BJ (cell line): ENCODE results near the gene CCDC192. TPM values are rescaled to one million over a fixed set of nuclear protein-coding genes. Genes with fewer than 3 reads are reported as not detected.
A peak's percentile ranks its signal among the peaks of the same experiment; 100 is the strongest.

Experiments
- CTCF ChIA-PET: fragments of 350-600 bp; formaldehyde crosslinking; extraction: SDS; loops from one replicate; lab custom pipeline; 2021; ENCODE audit warnings: antibody characterized with exemption, inconsistent platforms; lab: Yijun Ruan, JAX
- POLR2A ChIA-PET: fragments of 300-600 bp; sonication (Branson Sonifier 250); formaldehyde crosslinking; extraction: SDS; loops from one replicate; lab custom pipeline; 2021; ENCODE audit warnings: antibody characterized with exemption; lab: Charles Lee
- DNase-seq: peaks from one replicate; pipeline ENCODE4 v3.0.0-alpha.2; 2011; ENCODE audit warnings: low read depth
- H3K27me3 ChIP-seq: 2 replicates; pipeline ENCODE4 v1.6.0; 2011; ENCODE audit warnings: low read length; ENCODE audit not compliant: control insufficient read depth, insufficient read depth
- H3K36me3 ChIP-seq: 2 replicates; pipeline ENCODE4 v1.5.1; 2011; ENCODE audit warnings: low read length; ENCODE audit not compliant: control insufficient read depth, insufficient read depth
- H3K4me3 ChIP-seq: 2 replicates; pipeline ENCODE4 v1.5.1; 2011; ENCODE audit warnings: low read depth, mild to moderate bottlenecking, control low read depth, low read length
- polyA plus RNA-seq: library from polyadenylated mRNA; depleted of rRNA; stranded (reverse); fragments of >200 nt; gene quantifications from 2 replicates; pipeline ENCODE4 v1.2.3, GENCODE V29; 2011
- TF ChIP-seq, protein P1 (sequence below): IDR thresholded peaks from 2 replicates; pipeline ENCODE4 v1.5.1; 2011; ENCODE audit warnings: low read depth, mild to moderate bottlenecking, control low read depth, inconsistent platforms, low read length, moderate library complexity; ENCODE audit not compliant: insufficient read depth

CCDC192 gene
- polyA plus RNA-seq, 1 experiment, result not detected

GRCh38 chr5:127947941-127948340 is 244.8 kb downstream of the CCDC192 start:
- TF ChIP-seq, protein P1, sequence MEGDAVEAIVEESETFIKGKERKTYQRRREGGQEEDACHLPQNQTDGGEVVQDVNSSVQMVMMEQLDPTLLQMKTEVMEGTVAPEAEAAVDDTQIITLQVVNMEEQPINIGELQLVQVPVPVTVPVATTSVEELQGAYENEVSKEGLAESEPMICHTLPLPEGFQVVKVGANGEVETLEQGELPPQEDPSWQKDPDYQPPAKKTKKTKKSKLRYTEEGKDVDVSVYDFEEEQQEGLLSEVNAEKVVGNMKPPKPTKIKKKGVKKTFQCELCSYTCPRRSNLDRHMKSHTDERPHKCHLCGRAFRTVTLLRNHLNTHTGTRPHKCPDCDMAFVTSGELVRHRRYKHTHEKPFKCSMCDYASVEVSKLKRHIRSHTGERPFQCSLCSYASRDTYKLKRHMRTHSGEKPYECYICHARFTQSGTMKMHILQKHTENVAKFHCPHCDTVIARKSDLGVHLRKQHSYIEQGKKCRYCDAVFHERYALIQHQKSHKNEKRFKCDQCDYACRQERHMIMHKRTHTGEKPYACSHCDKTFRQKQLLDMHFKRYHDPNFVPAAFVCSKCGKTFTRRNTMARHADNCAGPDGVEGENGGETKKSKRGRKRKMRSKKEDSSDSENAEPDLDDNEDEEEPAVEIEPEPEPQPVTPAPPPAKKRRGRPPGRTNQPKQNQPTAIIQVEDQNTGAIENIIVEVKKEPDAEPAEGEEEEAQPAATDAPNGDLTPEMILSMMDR, result no peak
- Histone ChIP-seq H3K27me3 (no peaks in the 10 kb centered on the region), H3K36me3 (no peaks in the 10 kb centered on the region), H3K4me3 (no peak overlapping the region)
- ChIA-PET POLR2A (no interaction called here), CTCF (no interaction called here)
- DNase-seq, result no peak

DNA sequence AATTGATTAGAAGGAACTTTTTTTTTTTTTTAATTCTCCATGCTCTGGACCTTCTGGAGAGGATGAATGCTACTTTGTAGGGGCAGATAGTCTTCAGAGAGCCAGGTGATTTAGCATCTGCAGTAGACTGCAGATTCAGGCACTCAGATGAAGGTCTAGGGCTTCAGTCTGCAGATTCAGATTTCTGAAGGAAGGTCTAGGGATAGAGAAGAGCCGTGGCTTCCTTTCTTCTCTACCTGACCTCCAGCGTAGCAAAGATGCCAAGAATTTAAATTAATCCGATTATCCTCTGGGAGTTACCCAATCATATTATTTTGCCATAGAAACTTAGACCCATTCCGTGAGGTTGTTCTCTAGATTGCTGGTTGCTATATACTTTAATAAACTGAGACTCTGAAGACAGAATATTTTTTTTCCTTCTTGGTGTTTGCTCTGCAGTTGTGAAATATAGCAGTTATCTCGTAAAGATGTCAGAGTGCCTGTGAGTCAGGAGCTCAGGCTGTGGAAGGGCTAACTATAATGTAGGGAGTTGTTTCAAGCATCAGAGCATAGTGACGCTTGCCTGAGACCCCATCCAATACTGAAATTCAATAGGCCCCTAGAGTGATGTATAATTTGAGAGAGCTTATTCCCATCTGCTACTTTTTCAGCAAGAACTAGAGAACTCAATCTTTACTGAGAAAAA is 247.7 kb downstream of the CCDC192 start:
- H3K27me3 ChIP-seq, result no peaks in the 10 kb centered on the region
- no peak for DNase-seq
- TF ChIP-seq, protein P1, result no peak
- ChIA-PET POLR2A (no interaction called here), CTCF (interaction anchor here (1.1 kb wide), 1 partner anchor 8 kb away, joined by 3 read pairs; no protein-coding TSS in a partner anchor)
- no peaks in the 10 kb centered on the region for H3K36me3 ChIP-seq
- H3K4me3 ChIP-seq, result no peak overlapping the region

DNA sequence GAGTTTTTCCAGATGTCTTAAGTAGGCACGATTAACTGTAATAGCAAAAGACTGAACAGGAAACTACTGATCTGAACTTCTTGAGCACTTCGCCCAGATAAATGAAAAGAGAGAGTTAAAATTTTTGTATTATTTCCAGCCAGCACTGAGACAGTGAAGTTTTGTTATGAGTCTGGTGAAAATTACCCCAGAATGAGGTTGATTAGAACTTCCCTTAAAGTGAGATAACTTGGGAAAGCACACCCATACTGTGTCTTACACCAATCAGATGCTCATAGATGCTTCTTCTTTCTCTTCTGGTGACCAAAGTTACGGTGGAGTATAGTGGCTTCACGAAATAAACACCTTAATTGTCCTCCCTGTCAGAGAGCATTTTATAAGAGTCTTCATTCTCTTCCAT is 248.6 kb downstream of the CCDC192 start:
- H3K4me3 ChIP-seq, result no peak overlapping the region
- H3K36me3 ChIP-seq, result no peaks in the 10 kb centered on the region
- DNase-seq, result no peak
- CTCF ChIA-PET, result no interaction called here
- TF ChIP-seq, protein P1, result no peak
- no peaks in the 10 kb centered on the region for H3K27me3 ChIP-seq
- POLR2A ChIA-PET, result no interaction called here

DNA sequence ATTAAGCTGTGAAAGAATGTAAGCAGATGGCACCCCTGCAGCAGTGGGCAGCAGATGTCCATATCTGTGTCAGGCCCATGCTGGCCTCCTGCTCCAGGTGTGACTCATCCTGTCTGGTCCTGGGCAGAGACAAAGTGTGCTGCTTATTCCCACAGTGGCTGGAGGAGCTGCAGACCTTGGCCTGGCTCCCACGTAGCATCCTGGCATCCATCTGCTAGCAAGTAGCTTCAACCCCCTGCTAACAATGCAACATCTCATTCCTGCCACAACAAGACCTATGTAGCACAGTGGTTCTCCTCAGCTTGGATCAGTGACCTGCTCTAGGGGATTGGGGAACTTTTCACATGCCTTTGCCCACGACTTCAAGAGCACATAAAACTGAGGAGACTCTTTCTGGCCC is 254.0 kb downstream of the CCDC192 start:
- TF ChIP-seq, protein P1, result peak; percentile 8; the same call in 1 of the 2 replicates
- no peak for DNase-seq
- CTCF ChIA-PET, result interaction anchor here (0.8 kb wide), 1 partner anchor 29 kb away, joined by 3 read pairs; no protein-coding TSS in a partner anchor
- POLR2A ChIA-PET, result no interaction called here
- Histone ChIP-seq H3K4me3 (no peak overlapping the region), H3K36me3 (no peaks in the 10 kb centered on the region), H3K27me3 (no peaks in the 10 kb centered on the region)

GRCh38 chr5:127957701-127958239 is 254.6 kb downstream of the CCDC192 start:
- no peaks in the 10 kb centered on the region for H3K36me3 ChIP-seq
- ChIA-PET CTCF (interaction anchor here (0.8 kb wide), 1 partner anchor 29 kb away, joined by 3 read pairs; no protein-coding TSS in a partner anchor), POLR2A (no interaction called here)
- H3K27me3 ChIP-seq, result no peaks in the 10 kb centered on the region
- no peak for DNase-seq
- no peak overlapping the region for H3K4me3 ChIP-seq
- TF ChIP-seq, protein P1, result no peak
